ENCODE results near the gene DFFA.

The DFFA gene, protein sequence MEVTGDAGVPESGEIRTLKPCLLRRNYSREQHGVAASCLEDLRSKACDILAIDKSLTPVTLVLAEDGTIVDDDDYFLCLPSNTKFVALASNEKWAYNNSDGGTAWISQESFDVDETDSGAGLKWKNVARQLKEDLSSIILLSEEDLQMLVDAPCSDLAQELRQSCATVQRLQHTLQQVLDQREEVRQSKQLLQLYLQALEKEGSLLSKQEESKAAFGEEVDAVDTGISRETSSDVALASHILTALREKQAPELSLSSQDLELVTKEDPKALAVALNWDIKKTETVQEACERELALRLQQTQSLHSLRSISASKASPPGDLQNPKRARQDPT
- long read RNA-seq, donor 1, full-length matches to known transcripts: 25 of 25 reads
- long read RNA-seq, donor 1, partial matches to known transcripts: 0 of 25 reads
- long read RNA-seq, donor 1, other reads (novel, unspliced or antisense): 0 of 25 reads
- long read RNA-seq, donor 2, full-length matches to known transcripts: 13 of 13 reads
- long read RNA-seq, donor 2, partial matches to known transcripts: 0 of 13 reads
- long read RNA-seq, donor 2, other reads (novel, unspliced or antisense): 0 of 13 reads
- long read RNA-seq, donor 3, full-length matches to known transcripts: 13 of 13 reads
- long read RNA-seq, donor 3, partial matches to known transcripts: 0 of 13 reads
- long read RNA-seq, donor 3, other reads (novel, unspliced or antisense): 0 of 13 reads
- long read RNA-seq, donor 4, full-length matches to known transcripts: 12 of 12 reads
- long read RNA-seq, donor 4, partial matches to known transcripts: 0 of 12 reads
- long read RNA-seq, donor 4, other reads (novel, unspliced or antisense): 0 of 12 reads
- long read RNA-seq, donor 5, full-length matches to known transcripts: 15 of 15 reads
- long read RNA-seq, donor 5, partial matches to known transcripts: 0 of 15 reads
- long read RNA-seq, donor 5, other reads (novel, unspliced or antisense): 0 of 15 reads
- long read RNA-seq, donor 6, full-length matches to known transcripts: 22 of 22 reads
- long read RNA-seq, donor 6, partial matches to known transcripts: 0 of 22 reads
- long read RNA-seq, donor 6, other reads (novel, unspliced or antisense): 0 of 22 reads
- long read RNA-seq, donor 7, full-length matches to known transcripts: 26 of 26 reads
- long read RNA-seq, donor 7, partial matches to known transcripts: 0 of 26 reads
- long read RNA-seq, donor 7, other reads (novel, unspliced or antisense): 0 of 26 reads
- long read RNA-seq, donor 8, full-length matches to known transcripts: 18 of 18 reads
- long read RNA-seq, donor 8, partial matches to known transcripts: 0 of 18 reads
- long read RNA-seq, donor 8, other reads (novel, unspliced or antisense): 0 of 18 reads

GRCh38 chr1:10472220-10473144 lies at the start of gene DFFA:
Gene DFFA, minus strand, starts transcription at chr1:10472529. Its CDS starts 71 bp downstream, at chr1:10472458.
- peak; percentile 90 for DNase-seq

GRCh38 chr1:10521537-10522157 lies 49.3 kb upstream of the DFFA start:
- no peak for DNase-seq

- DNase-seq: no peak
These were observed 48.6 kb upstream of the DFFA start for GRCh38 chr1:10520952-10521351.

- no peak for DNase-seq
These were observed 48.2 kb upstream of the DFFA start for GRCh38 chr1:10520497-10520896.

DNA sequence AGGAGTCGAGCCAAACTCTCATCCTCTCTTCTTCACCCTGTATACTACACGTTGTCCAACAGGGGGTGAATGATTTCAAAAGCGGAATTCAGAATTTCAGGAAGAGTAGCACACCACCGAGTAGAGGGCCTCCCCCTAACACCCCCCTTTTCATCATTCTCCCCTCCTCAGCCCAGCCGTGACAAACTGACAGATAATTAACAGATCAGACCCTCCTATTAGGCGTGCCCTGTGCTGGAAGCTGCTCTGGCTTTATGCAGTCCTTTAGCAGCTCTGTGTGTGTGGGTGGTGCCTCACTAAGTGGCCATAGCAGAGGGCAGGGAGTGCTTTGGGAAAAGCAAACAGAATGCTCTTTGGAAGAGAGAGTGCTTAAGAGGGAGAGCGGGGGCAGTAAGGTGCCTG lies 46.7 kb upstream of the DFFA start:
- peak; percentile 49 for DNase-seq

DNA sequence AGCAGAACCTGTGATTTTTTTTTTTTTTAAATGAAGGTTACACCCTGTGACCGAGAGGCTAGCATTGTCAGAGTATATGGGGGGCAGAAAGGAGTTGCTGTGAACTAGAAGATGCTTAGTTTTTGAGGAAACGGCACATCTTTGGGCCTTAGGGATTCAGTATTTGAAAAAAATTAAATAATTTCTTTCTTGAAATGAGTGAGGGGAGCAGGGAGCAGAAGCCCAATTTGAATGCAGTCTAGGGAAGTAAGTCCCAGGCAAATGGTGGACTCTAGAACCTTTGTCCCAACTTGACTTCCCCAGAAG lies 45.3 kb upstream of the DFFA start:
- DNase-seq: no peak

DNA sequence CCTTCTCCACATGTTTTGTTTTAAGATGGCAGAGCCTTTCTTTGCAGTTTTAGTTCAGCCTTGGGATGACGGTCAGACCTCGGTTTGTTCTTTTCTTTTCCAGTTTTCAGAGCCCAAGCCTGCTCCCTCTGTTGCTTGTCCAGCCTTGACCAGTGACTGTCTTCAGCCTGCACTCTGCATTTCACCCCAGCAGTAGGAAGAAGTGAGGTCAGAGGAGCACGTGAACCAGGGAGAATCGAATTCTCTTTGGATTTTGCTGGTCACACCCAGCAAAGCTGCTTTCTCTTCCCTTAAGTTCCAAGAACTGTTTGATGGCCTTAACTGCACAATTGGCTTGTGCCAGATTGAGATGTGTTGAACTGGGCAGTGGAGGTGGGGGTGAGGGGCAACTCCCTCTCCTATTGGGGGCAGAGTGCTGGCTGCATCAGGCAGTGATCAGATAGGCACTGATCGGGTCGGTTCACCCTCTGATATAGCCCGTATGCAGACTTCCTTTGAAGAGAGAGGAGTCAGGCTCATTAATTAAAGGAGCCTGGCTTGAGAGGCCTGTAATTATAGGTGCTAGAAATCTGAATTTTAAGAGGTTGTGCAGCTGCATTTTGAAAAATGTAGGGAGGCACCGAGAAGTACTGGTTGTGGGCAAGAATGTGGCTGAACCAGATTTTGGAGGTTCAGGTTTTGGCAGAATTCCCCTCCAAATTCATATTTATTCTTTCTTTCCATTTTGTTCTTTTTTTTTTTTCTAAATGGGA lies 44.8 kb upstream of the DFFA start:
- DNase-seq: no peak

DNA sequence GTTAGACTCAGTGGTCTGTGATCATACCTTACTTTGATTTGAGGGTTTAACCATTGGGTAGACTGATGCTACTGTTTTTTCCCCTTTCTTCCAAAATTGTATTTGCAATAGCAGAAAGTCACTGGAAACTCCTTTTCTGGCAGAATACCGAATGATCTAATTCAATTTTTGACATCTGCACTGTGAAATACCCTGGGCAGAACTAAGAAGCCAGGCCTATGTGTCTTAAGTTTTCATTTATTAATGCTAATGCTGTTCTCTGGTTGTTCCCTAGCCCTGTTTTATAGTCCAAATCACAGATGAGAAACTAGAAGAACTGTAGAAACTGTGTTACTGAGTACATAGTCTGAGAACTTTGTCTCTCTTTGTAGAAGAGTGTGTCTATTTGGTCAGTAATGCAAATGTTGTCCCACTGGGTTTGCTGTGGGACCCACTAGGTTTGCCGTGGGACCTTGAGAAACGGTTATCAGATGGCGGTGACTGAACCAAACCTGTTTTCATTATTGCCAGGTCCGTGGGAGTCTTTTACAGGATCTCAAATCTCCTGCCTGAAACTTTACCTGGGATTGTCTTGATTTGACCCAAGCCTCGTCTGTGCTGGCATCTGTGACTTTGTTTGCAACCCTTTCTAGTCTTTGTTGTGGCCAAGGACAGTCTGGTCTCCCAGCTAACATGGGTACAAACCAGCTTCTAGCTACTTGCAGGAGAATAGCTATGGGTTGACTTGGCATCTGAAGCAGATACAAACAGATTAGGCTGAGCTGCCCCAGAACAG lies 43.8 kb upstream of the DFFA start:
- no peak for DNase-seq

DNA sequence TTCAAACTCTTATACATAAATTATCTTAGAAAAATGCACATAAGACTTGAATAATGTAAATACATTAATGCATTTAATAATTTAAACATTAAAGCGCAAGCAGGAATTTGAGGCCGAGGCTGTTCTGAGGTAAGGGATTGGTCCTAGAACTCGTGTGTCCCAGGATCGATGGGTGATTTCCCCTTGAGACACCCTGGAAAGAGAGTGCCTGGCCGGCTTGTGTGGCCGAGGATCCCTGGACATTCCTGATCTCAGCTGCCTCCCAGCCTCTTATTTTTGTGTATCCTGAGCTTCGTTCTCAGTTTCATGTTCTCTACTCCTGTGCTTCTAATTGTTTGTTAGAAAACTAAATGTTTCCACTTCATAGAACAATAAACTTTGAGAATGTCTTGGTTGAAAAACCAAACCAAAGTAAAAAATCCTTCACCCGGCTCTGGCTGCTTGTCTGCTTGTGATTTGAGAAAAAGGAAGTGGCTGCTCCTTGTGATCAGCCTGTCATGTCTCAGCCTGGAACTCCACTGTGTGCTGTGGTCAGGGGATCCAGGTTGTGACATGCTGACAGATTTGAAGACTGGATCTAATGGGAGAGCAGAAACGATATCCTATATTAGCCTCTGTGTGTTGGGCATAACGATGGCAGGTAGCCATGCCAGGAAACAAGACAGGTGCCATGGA lies 43.1 kb upstream of the DFFA start:
- DNase-seq: no peak

DNA sequence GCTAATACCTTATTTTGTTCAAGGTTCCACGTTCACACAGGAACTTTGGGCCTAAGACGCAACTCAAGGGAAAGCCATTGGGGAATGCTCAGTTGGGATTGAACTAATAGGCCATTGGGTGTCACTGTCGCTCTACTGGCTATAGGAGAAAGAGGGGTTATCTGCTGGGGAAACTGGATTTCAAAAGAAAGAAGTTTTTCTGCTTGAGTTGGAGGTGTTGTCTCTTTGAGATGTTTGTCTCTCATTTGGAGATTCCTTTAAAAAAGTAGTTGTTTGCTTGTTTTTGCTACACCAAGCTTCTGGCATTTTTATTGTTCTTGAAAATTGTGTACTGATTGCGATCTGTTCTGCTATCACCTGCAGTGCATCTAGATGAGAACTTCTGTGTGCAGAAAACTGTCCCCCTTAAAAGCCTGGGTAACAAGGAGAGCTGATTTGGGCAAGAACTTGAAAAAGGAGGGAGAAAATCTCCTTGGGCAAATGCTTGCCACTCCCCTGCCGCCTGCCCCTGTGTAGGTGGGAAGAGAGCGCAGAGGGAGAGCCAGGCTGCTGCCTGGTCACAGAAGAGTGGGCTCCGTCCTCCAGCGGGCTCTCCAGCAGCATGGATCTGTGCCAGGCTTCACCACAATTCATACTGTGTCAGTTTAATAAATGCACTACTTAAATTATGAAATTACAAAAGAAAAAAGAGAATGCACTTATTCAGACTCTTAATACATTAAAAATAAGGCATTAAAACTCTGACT lies 42.3 kb upstream of the DFFA start:
- DNase-seq: no peak

- no peak for DNase-seq
These were observed 40.9 kb upstream of the DFFA start for GRCh38 chr1:10513199-10513598.

DNA sequence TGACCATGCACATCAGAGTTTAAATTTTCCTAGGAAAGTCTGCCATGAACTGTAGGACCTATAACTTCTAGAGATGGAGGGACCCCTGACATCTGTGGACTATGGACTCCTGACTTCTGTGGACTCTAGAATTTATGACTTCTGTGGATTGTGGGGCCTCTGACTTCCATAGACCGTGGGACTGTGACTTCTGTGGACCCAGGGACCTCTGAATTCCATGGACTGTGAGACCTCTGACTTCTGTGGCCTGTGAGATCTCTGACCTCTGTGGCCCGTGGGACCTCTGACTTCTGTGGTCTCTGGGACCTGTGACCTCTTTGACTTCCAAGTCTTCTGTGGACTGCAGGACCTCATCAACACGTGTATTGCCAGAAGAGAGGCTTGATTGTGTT lies 39.2 kb upstream of the DFFA start:
- no peak for DNase-seq

DNA sequence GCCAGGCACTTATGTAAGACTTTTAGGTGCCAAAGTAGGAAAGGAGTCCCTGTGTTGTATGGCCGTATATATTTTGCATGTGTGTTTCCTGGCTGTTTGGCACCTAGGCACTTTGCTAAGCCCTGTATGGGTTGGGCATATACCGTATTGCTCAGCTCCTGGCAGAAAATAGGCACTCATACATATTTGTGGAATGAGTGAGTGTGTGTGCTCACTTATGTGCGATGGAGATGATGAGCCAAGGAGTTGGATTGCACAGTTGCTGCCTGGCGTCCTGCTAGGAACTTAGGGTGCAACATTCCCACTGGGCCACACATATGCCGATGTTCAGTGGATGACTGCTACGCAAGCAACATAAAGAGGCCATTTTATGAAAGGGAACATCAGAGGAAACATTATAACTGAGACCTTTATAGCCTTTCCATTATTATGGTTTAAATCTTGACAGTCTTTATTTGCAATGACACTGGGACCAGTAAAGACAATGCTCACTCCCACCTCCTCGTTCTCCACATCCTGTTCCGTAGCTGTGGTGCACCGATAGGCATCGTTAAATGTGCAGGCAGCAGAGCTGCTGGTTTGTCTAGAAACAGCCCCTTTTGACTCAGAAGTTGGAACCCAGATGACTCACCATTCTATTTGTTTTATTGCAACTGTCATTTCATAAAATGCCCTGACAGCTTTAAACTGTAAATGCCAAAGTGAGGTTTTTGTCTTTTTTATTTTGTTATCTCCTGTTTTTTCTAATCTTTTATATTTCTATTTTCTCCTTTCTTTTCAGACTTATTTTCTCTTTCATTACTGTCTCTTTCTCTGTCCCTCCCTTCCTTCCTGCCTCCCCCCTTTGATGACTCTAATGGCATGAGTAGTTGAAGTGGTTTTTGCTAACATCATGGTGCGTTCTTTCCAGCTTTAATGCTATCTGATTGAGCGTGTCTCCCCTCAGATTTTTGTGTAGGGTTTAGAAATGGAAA lies 38.5 kb upstream of the DFFA start:
- DNase-seq: no peak

GRCh38 chr1:10509809-10510509 lies 37.6 kb upstream of the DFFA start:
- no peak for DNase-seq

DNA sequence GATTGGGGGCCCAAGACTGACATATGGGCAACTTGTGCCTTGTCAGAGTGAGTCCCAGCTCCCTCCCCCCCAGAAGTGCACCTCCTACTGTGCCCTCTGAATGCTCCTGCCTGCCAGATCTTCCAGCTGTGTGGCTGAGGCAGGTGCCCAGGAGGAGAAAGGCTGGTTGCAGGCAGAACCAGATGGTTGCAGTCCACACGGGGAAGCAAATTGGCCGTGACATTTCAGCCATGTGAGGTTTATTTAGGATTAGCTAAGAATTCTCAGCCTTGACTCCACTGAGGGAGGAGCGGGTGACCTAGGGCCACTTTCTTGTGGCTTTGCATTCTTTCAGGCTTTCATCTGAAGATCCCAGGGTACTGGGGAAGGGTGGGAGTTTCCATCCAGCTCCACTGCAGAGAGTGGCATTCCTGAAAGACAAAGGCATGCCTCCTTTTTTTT lies 36.2 kb upstream of the DFFA start:
- DNase-seq: peak; percentile 28
